ENCODE data around the gene KIFAP3. TPM values are rescaled to one million over a fixed set of nuclear protein-coding genes. Genes with fewer than 3 reads are reported as not detected.

Gene KIFAP3
- total and polyA plus RNA-seq, 2 of the 8 experiments (the other 6 are each of a cell fraction or from before 2014, with no cell fraction given), result 1.3 to 3.2 TPM

DNA sequence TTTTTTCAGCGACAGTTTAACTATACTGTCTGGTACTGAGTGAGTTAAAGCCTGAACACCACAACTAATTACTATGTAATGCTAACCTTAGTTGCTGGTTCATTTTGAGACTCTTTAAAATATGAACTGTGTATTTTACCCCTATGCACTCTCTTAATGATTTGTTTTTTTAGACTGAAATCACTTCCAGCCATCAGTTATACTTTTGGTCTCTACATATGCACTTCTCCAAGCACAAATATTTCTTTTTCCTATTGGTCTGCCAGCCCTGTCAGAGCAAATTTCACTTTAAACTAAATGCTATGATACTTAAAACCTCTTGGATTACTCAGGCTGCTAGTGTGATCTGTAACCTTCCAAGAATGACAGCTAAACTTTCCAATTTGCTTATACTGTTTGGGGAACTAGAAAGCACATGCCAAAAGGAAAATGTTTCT, 142.7 kb downstream of the KIFAP3 start (continued):
- TF ChIP-seq EGR1 (IDR thresholded peaks at IDR 0.05; ENCODE audit: borderline replicate concordance, low read depth, low read length) (no peak), RBBP5 (IDR thresholded peaks at IDR 0.05; ENCODE audit: borderline replicate concordance, low read depth, low read length) (no peak), CBX8 (IDR thresholded peaks at IDR 0.05; ENCODE audit: borderline replicate concordance, low read depth, low read length) (no peak), SRF (IDR thresholded peaks at IDR 0.05; ENCODE audit: low read depth, low read length) (no peak), CHD7 (IDR thresholded peaks at IDR 0.05; ENCODE audit: insufficient replicate concordance, low read length) (no peak)
- TF ChIP-seq, protein P1, sequence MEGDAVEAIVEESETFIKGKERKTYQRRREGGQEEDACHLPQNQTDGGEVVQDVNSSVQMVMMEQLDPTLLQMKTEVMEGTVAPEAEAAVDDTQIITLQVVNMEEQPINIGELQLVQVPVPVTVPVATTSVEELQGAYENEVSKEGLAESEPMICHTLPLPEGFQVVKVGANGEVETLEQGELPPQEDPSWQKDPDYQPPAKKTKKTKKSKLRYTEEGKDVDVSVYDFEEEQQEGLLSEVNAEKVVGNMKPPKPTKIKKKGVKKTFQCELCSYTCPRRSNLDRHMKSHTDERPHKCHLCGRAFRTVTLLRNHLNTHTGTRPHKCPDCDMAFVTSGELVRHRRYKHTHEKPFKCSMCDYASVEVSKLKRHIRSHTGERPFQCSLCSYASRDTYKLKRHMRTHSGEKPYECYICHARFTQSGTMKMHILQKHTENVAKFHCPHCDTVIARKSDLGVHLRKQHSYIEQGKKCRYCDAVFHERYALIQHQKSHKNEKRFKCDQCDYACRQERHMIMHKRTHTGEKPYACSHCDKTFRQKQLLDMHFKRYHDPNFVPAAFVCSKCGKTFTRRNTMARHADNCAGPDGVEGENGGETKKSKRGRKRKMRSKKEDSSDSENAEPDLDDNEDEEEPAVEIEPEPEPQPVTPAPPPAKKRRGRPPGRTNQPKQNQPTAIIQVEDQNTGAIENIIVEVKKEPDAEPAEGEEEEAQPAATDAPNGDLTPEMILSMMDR (IDR thresholded peaks at IDR 0.05; ENCODE audit: control extremely low read depth in 1 of 3, insufficient read depth in 1 of 3, low read depth in 1 of 3, low read length in 3 of 3), result no peak

Data from H1 (cell line).